K562 (cell line): Measurements from ENCODE around the gene ZNF628. TPM values are rescaled to one million over a fixed set of nuclear protein-coding genes. Genes with fewer than 3 reads are reported as not detected.

ENCODE experiments used
- LCOR ChIP-seq: sonication (generic); formaldehyde crosslinking; IDR thresholded peaks from 2 replicates; pipeline ENCODE4 v1.8.0; 2022; ENCODE audit warnings: mild to moderate bottlenecking, missing genetic modification reagents
- TAF1 ChIP-seq: IDR thresholded peaks from 2 replicates; pipeline ENCODE4 v1.6.1; 2011; ENCODE audit warnings: mild to moderate bottlenecking, low read length, moderate library complexity; ENCODE audit not compliant: insufficient read depth, control insufficient read depth, severe bottlenecking; ENCODE audit errors: extremely low read depth
- THRAP3 ChIP-seq: fragments of 450-650 bp; IDR thresholded peaks from 2 replicates; pipeline ENCODE4 v1.6.1; 2016; ENCODE audit warnings: mild to moderate bottlenecking, inconsistent platforms, borderline replicate concordance
- ZNF143 ChIP-seq: sonication (generic); formaldehyde crosslinking; IDR thresholded peaks from 2 replicates; pipeline ENCODE4 v1.9.0; 2022; ENCODE audit warnings: mild to moderate bottlenecking, missing genetic modification reagents
- ZNF444 ChIP-seq: fragments of 250-450 bp; sonication (Bioruptor Pico); IDR thresholded peaks from 2 replicates; pipeline ENCODE4 v1.4.0; 2020; ENCODE audit warnings: mild to moderate bottlenecking, moderate library complexity
- ZNF511 ChIP-seq: sonication (generic); formaldehyde crosslinking; IDR thresholded peaks from 2 replicates; pipeline ENCODE4 v1.8.0; 2022; ENCODE audit warnings: mild to moderate bottlenecking, missing genetic modification reagents
- ZNF583 ChIP-seq: fragments of 250-450 bp; sonication (Bioruptor Pico); IDR thresholded peaks from 2 replicates; pipeline ENCODE4 v1.4.0; 2020
- polyA plus RNA-seq, 8 experiments: library from polyadenylated mRNA; depleted of rRNA in 4 of 8; stranded (reverse) in 5 of 8; unstranded in 3 of 8; fragments of >200 nt; fragmentation: Nextera tagmentation in 2 of 8; fragmentation: Illumina TruSeq in 1 of 8; extraction: Ambion mirVana in 2 of 8; extraction: Trizol in 1 of 8; gene quantifications; 2 replicates each; pipeline versions ENCODE4 v1.2.1 to v1.2.3, GENCODE V29; 2011 to 2014; ENCODE audit warnings: inconsistent platforms in 1 of 8, missing spikeins in 1 of 8
- total RNA-seq, 7 experiments: library from RNA; depleted of rRNA in 6 of 7; stranded (reverse); fragments of >200 nt in 6 of 7; fragmentation: Illumina TruSeq in 2 of 7; extraction: Trizol in 2 of 7; gene quantifications; 2 replicates each; pipeline versions ENCODE4 v1.2.1 to v1.2.3, GENCODE V29; 2011 to 2021; ENCODE audit warnings: low replicate concordance in 1 of 7
- TF ChIP-seq, protein P1 (sequence below): fragments of 200-600 bp; sonication (generic); IDR thresholded peaks from one replicate; pipeline ENCODE4 v1.6.1; 2012; ENCODE audit warnings: mild to moderate bottlenecking, low read depth, low read length, inconsistent platforms
- TF ChIP-seq, protein P2 (sequence below): fragments of 250-450 bp; sonication (Bioruptor Pico); IDR thresholded peaks from 2 replicates; pipeline ENCODE4 v1.8.0; 2021; ENCODE audit warnings: moderate library complexity, mild to moderate bottlenecking, inconsistent platforms
- TF ChIP-seq, protein P3 (sequence below): sonication (generic); formaldehyde crosslinking; IDR thresholded peaks from 2 replicates; pipeline ENCODE4 v1.8.1; 2023; ENCODE audit warnings: missing genetic modification reagents, mild to moderate bottlenecking, borderline replicate concordance

Gene ZNF628
- total and polyA plus RNA-seq, 9 of the 15 experiments (the other 6 are each of a cell fraction or from before 2014, with no cell fraction given), result 0.13 to 13.6 (median 2.2) TPM; not detected in 3

GRCh38 chr19:55476100-55476775 lies at the start of gene ZNF628 (continued):
- TF ChIP-seq, protein P1, sequence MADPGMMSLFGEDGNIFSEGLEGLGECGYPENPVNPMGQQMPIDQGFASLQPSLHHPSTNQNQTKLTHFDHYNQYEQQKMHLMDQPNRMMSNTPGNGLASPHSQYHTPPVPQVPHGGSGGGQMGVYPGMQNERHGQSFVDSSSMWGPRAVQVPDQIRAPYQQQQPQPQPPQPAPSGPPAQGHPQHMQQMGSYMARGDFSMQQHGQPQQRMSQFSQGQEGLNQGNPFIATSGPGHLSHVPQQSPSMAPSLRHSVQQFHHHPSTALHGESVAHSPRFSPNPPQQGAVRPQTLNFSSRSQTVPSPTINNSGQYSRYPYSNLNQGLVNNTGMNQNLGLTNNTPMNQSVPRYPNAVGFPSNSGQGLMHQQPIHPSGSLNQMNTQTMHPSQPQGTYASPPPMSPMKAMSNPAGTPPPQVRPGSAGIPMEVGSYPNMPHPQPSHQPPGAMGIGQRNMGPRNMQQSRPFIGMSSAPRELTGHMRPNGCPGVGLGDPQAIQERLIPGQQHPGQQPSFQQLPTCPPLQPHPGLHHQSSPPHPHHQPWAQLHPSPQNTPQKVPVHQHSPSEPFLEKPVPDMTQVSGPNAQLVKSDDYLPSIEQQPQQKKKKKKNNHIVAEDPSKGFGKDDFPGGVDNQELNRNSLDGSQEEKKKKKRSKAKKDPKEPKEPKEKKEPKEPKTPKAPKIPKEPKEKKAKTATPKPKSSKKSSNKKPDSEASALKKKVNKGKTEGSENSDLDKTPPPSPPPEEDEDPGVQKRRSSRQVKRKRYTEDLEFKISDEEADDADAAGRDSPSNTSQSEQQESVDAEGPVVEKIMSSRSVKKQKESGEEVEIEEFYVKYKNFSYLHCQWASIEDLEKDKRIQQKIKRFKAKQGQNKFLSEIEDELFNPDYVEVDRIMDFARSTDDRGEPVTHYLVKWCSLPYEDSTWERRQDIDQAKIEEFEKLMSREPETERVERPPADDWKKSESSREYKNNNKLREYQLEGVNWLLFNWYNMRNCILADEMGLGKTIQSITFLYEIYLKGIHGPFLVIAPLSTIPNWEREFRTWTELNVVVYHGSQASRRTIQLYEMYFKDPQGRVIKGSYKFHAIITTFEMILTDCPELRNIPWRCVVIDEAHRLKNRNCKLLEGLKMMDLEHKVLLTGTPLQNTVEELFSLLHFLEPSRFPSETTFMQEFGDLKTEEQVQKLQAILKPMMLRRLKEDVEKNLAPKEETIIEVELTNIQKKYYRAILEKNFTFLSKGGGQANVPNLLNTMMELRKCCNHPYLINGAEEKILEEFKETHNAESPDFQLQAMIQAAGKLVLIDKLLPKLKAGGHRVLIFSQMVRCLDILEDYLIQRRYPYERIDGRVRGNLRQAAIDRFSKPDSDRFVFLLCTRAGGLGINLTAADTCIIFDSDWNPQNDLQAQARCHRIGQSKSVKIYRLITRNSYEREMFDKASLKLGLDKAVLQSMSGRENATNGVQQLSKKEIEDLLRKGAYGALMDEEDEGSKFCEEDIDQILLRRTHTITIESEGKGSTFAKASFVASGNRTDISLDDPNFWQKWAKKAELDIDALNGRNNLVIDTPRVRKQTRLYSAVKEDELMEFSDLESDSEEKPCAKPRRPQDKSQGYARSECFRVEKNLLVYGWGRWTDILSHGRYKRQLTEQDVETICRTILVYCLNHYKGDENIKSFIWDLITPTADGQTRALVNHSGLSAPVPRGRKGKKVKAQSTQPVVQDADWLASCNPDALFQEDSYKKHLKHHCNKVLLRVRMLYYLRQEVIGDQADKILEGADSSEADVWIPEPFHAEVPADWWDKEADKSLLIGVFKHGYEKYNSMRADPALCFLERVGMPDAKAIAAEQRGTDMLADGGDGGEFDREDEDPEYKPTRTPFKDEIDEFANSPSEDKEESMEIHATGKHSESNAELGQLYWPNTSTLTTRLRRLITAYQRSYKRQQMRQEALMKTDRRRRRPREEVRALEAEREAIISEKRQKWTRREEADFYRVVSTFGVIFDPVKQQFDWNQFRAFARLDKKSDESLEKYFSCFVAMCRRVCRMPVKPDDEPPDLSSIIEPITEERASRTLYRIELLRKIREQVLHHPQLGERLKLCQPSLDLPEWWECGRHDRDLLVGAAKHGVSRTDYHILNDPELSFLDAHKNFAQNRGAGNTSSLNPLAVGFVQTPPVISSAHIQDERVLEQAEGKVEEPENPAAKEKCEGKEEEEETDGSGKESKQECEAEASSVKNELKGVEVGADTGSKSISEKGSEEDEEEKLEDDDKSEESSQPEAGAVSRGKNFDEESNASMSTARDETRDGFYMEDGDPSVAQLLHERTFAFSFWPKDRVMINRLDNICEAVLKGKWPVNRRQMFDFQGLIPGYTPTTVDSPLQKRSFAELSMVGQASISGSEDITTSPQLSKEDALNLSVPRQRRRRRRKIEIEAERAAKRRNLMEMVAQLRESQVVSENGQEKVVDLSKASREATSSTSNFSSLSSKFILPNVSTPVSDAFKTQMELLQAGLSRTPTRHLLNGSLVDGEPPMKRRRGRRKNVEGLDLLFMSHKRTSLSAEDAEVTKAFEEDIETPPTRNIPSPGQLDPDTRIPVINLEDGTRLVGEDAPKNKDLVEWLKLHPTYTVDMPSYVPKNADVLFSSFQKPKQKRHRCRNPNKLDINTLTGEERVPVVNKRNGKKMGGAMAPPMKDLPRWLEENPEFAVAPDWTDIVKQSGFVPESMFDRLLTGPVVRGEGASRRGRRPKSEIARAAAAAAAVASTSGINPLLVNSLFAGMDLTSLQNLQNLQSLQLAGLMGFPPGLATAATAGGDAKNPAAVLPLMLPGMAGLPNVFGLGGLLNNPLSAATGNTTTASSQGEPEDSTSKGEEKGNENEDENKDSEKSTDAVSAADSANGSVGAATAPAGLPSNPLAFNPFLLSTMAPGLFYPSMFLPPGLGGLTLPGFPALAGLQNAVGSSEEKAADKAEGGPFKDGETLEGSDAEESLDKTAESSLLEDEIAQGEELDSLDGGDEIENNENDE, result no peak
- TF ChIP-seq, protein P2, sequence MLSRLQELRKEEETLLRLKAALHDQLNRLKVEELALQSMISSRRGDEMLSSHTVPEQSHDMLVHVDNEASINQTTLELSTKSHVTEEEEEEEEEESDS (CRISPR knock-in tag), result no peak
- TF ChIP-seq TAF1 (no peak), ZNF511 (CRISPR knock-in tag) (peak; percentile 96), THRAP3 (no peak), ZNF444 (no peak), LCOR (CRISPR knock-in tag) (peak; percentile 96), ZNF583 (CRISPR knock-in tag) (no peak; the same call in 1 of the 2 replicates), ZNF143 (CRISPR knock-in tag) (peak; percentile 96)
- TF ChIP-seq, protein P3, sequence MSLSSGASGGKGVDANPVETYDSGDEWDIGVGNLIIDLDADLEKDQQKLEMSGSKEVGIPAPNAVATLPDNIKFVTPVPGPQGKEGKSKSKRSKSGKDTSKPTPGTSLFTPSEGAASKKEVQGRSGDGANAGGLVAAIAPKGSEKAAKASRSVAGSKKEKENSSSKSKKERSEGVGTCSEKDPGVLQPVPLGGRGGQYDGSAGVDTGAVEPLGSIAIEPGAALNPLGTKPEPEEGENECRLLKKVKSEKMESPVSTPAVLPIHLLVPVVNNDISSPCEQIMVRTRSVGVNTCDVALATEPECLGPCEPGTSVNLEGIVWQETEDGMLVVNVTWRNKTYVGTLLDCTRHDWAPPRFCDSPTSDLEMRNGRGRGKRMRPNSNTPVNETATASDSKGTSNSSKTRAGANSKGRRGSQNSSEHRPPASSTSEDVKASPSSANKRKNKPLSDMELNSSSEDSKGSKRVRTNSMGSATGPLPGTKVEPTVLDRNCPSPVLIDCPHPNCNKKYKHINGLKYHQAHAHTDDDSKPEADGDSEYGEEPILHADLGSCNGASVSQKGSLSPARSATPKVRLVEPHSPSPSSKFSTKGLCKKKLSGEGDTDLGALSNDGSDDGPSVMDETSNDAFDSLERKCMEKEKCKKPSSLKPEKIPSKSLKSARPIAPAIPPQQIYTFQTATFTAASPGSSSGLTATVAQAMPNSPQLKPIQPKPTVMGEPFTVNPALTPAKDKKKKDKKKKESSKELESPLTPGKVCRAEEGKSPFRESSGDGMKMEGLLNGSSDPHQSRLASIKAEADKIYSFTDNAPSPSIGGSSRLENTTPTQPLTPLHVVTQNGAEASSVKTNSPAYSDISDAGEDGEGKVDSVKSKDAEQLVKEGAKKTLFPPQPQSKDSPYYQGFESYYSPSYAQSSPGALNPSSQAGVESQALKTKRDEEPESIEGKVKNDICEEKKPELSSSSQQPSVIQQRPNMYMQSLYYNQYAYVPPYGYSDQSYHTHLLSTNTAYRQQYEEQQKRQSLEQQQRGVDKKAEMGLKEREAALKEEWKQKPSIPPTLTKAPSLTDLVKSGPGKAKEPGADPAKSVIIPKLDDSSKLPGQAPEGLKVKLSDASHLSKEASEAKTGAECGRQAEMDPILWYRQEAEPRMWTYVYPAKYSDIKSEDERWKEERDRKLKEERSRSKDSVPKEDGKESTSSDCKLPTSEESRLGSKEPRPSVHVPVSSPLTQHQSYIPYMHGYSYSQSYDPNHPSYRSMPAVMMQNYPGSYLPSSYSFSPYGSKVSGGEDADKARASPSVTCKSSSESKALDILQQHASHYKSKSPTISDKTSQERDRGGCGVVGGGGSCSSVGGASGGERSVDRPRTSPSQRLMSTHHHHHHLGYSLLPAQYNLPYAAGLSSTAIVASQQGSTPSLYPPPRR (CRISPR knock-in tag), result no peak
